HG02798 (cell line): ENCODE results near the gene FLRT2.

ENCODE experiments used
- ATAC-seq: cut with Tn5 transposase; IDR thresholded peaks from one replicate; pipeline ENCODE4 v1.9.1; 2021; ENCODE audit warnings: mild to moderate bottlenecking; ENCODE audit not compliant: unreplicated experiment, poor library complexity

Gene FLRT2

DNA sequence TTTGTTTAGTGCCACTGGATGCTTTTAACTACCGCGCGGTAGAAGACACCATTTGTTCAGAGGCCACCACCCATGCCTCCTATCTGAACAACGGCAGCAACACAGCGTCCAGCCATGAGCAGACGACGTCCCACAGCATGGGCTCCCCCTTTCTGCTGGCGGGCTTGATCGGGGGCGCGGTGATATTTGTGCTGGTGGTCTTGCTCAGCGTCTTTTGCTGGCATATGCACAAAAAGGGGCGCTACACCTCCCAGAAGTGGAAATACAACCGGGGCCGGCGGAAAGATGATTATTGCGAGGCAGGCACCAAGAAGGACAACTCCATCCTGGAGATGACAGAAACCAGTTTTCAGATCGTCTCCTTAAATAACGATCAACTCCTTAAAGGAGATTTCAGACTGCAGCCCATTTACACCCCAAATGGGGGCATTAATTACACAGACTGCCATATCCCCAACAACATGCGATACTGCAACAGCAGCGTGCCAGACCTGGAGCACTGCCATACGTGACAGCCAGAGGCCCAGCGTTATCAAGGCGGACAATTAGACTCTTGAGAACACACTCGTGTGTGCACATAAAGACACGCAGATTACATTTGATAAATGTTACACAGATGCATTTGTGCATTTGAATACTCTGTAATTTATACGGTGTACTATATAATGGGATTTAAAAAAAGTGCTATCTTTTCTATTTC is 93.2 kb downstream of the FLRT2 start:
- no peak for ATAC-seq

DNA sequence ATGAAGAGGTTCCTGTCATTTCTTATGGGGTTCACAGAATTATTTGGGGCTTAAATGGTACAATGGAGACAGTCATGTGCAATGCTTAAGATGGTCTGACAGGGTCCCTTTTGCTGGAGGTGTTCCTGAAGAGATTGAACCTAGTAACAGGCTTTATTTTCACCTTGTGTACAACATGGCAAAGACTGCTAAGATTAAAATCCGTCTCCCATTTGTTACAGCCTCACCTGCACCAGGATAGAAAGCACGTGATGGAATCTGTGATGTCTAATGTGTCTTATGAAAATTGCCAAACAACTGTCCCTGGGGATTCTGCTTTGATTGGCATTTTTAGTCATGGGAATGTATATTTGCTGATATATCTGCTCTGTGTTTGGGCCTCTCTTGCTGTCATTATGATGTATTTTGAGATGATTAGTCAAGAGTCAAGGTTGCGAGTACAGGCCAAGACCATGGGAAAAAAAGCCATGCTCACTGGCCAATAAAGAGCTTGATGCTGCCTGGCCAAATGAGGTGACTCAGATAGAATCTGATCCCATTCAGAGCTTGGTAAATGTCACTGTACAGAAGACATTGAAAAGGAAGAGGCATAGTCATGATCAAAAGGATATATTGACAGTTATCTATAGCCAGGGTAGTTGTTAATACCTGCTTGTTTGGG is 96.1 kb downstream of the FLRT2 start:
- no peak for ATAC-seq

DNA sequence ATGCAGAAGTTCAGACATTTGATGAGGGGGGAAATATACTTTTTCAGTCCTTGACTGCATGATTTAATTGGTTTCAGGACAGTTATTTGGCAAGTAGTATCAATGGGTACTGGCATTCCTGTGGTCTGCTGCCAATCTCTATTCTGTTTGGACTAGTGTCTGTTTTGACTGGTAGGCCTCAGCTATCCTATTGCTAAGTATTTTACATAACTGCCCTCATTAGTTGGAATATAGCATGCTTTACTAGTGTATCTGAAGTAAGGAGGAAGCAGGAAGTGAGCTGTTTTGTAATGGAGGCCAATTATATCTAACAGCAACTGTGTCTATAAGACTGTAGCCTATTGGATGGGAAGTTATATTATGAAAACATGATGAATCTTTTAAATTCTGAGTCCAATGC is 104.3 kb downstream of the FLRT2 start:
- ATAC-seq = no peak

DNA sequence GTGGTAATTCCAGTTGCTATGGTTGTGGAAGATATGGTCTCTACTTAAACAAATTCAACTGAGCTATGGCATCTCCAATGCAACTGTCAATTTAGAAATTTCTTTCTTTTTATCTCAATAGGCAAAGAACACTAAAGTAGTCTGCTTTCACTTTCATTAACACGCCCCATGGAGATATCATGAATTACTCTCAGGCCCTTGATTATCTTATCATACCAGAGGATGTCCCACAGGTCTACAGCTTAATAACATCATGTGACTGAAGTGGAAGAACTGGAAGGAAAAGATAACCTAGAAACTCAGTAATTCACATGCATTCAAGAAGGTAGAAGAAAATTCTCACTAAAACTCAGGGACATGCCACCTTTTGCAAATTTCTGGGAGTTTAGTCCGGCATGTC is 114.3 kb downstream of the FLRT2 start:
- ATAC-seq = no peak

DNA sequence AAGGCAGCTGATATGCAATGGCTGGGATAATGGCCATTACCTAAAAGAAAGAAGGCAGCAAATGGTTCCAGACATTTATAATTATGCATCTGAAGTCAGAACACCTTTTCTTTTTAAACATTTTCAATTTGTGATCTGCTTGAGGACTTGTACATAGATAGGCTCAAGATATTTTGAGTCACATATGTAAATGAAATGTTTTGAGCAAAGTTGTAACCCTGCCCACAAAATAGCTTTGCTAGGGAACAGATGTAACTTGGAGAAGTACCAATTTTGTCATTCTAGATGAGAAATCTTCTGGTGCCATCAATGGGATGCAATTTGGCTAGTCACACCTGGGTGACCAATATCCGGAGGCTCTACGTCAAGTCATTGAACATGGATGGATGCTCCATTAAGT is 123.1 kb downstream of the FLRT2 start:
- ATAC-seq = no peak

DNA sequence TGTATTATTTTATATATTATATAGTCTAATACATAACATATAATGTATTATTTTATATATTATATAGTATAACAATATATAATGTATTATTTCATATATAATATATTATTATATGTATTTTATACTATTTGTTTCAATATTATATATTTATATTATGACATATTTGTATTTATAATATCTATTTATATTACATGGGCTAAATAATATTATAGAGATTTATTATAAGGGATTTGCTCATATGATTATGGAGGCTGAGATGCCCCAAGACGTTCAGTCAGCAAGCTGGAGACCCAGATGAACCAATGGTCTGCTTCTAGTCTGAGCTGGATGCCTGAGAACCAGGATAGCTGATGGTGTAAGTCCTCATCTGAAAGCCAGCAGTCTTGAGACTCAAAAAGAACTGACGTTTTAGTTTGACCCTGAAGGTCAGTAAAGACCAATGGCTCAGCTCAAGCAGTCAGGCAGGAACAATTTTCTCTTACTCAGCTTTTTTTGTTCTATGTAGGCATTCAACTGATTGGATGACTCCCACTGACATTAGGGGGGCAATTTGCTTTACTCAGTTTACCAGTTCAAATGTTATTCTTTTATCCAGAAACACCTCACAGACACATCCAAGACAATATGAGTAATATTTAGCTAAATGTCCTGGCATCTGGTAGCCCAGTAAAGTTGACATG is 130.4 kb downstream of the FLRT2 start:
- ATAC-seq = no peak

DNA sequence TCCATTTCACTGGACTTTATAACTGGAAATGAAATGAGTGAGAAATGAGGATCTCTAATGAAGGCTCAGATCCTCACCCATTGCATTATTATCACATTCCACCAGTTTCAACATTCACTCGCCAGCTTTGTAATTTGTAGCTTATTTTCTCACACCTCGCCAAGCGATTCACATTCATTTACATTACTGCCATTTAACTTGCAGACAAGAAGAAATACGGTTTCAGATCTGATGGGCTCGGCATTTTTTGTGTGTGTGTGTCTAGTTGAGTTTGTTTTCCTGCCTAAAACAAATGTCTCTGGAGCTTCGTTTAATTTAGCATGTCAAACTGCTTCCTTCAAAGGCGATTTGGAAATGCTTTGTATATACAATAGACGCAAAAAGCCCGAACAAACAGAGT is 132.2 kb downstream of the FLRT2 start:
- no peak for ATAC-seq

DNA sequence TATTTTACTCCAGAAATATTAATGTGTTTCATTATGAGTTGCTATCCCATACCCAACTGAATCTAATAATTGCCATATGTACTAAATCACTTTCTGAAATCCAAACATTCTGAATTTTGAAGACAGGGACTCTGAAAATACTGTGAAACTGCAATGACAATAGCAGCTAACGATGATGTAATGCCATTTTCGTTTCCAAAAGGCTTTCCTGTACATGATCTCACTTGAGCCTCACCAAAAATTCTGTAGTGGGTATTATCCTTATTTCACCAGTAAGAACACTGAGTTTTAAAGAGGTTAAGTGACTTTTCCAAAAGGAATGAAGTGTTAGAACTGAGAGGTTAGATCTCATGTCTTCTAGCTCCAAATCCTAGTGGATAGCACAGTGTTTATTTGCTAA is 133.3 kb downstream of the FLRT2 start:
- ATAC-seq = no peak

DNA sequence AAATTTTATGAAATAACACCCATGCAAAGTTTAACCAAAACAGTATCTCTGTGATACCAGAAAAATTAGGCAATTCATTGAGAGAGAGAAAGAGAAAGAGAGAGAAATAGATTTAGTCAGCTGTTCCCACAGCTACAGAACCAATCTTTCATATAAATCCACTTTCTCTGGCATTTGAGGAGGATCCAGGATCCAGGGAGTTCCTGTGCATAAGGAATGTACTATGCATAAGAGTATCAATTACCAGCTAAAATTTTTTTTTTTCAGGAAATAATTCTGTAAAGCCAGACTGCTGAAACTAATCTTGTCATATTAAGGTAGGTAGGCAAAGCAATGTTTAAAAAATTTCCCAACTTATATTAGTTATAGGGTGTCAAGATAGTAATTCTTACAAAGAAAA is 133.7 kb downstream of the FLRT2 start:
- ATAC-seq = no peak

DNA sequence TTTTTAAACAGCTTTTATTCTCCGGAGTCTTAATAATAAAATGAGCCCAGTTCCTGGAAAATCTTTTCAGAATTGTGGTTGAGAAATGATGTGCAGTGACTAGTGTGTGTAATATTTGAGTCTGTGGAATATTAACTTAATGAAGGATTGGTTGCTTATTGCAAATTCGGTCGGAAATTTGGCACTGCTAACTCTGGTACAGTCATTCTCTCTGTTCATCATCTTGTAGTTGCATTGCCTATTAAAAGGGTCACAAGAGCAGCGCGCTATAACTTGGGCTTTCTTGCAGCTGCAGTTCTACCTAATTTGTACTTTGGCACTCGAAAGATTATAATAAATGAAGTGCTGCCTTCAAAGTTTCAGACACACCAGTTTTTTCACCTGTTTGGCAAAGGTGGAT is 146.0 kb downstream of the FLRT2 start:
- ATAC-seq = no peak

DNA sequence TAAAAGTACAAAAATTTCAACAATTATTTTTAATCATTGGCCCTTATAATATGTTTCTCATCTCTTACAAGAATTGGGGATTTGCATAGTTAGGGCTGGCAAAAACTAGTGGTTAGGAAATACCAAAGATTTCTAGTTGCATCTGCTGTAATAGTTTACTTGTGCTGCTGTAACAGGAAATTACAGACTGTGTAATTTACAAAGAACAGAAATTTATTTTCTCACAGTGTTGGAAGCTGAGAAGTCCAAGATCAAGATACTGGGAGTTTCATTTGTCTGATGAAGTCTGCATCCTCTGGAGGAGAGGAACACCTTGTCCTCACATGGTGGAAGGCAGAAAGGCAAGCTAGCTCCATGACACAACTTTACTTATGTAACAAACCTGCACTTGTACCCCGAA is 157.0 kb downstream of the FLRT2 start:
- ATAC-seq = no peak

DNA sequence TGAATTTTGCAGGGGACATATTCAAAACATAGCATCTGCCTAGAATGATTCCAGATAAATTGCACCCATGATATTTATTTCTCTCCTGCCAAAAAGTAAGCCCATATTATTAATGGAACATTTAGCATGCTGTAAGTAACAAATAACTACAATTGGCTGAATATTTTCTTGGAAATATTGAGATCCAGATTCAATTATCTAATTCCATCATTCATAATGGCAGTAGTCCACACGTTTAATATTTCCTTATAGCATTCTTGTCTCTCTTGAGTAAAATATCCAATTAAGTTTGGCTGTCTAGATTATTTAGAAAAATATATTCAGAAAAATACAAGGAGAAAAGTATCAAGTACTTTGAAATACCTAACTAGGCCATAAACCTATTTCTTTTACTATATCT is 157.5 kb downstream of the FLRT2 start:
- no peak for ATAC-seq

DNA sequence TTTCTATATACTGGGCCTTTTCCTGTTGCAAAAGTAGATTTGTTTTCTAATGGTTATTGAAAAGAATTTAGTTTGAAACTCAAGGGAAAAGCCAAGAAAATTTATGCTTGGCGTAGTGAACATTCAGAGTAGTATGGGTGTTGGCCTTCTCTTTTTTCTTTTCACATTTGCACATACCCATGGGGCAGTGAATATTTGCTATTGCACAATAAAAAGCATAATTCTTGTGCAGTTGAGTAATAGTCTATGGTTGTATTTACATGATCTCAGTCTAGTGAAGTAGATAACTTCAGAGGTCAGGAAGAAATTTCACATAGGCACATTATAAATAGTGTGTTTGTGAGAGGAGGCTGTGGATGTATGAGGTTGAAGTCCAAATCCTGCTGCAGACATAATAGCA is 158.1 kb downstream of the FLRT2 start:
- no peak for ATAC-seq

DNA sequence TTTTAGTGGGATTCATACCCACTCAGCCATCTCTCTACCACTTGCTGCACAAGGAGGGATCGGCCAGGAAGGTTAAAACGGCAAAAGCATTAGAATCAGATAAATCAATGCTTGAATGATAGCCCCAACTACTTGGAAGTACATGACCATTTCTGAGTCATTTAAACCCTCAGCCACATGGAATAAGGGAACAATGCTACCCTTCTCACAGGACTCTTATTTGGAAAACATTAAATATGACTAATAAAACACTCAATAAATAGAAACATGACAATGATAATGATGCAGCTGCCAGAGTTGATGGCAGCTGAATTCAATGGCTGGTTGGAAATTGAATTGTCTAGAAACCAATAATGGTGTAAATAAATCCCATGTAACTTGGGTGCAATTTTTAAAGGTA is 165.4 kb downstream of the FLRT2 start:
- ATAC-seq = no peak

DNA sequence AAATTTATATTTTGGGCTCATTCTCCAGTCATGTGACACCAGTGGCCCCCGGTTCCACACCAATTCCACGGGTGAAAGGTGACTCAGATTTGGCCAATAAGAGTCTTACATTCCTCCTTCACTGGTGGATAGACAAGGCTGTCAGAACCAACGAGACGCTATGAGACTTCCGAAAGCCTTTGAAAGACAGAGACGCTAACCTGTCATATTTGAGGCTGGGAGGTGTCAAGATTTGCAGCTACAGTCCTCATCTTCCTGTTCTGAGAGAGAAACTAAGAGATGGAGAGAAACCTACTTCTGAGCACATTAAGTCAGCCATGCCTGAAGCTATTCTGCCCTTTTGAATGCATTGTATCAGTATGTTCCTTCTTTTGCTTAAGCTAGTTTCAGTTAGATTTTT is 171.2 kb downstream of the FLRT2 start:
- no peak for ATAC-seq

DNA sequence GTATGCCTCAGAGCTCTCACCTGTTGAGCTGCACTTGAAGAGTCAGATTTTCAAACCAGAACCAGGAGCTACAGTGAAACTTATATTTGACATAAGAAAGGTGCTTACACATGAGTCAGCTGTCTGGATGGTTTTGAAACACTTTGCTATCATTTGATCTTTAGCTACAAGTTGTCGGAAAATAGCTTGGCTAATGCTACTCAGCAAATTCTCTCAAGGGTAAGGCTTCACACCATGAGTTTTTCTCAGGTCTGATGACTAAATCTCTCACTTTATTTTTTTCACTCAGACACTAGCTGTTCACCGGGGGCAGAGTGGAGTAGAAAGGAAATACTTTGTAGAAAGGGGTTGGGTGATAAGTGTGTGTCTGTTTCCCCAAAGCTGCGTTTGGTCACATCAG is 171.8 kb downstream of the FLRT2 start:
- ATAC-seq = no peak

DNA sequence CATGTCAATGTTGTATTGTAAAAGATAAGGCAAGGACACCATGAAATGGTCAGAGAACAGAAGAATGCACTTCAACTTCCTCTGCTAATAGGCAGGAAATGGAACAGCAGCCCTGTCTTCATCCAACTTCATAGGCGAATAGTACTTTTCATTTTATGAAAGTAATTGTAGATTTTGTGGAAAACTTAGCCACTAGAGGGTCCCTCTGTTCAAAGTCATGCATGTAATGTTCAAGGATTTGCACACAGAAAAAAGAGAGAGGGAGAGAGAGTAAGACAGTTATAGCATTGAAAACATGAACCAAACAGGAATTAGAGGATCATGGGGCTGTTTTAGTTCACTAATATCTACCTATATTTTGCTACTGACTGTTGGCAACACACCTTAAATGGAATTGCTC is 172.2 kb downstream of the FLRT2 start:
- no peak for ATAC-seq

DNA sequence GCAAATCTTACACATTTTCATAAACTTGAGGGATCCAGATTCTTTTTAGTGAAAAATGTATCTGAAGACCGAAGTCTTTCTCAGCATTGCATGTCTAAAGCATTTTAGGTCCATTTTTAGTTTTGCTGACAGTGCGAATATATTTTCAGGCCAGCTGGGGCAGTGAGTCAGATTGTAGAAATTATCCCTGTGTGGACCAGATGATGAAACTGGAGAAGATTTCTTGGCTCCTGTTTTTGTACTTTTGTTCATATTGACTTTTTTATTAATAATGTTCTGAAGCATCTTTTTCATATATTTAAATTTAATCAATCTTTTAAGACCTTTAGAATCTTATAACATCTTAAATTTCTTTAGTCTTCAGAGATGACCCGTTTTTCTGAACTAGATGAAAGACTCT is 173.1 kb downstream of the FLRT2 start:
- ATAC-seq = no peak
